ENCODE results near the gene ZNF687. TPM values are rescaled to one million over a fixed set of nuclear protein-coding genes. Genes with fewer than 3 reads are reported as not detected.
A peak's percentile ranks its signal among the peaks of the same experiment; 100 is the strongest.

ZNF687 gene, protein sequence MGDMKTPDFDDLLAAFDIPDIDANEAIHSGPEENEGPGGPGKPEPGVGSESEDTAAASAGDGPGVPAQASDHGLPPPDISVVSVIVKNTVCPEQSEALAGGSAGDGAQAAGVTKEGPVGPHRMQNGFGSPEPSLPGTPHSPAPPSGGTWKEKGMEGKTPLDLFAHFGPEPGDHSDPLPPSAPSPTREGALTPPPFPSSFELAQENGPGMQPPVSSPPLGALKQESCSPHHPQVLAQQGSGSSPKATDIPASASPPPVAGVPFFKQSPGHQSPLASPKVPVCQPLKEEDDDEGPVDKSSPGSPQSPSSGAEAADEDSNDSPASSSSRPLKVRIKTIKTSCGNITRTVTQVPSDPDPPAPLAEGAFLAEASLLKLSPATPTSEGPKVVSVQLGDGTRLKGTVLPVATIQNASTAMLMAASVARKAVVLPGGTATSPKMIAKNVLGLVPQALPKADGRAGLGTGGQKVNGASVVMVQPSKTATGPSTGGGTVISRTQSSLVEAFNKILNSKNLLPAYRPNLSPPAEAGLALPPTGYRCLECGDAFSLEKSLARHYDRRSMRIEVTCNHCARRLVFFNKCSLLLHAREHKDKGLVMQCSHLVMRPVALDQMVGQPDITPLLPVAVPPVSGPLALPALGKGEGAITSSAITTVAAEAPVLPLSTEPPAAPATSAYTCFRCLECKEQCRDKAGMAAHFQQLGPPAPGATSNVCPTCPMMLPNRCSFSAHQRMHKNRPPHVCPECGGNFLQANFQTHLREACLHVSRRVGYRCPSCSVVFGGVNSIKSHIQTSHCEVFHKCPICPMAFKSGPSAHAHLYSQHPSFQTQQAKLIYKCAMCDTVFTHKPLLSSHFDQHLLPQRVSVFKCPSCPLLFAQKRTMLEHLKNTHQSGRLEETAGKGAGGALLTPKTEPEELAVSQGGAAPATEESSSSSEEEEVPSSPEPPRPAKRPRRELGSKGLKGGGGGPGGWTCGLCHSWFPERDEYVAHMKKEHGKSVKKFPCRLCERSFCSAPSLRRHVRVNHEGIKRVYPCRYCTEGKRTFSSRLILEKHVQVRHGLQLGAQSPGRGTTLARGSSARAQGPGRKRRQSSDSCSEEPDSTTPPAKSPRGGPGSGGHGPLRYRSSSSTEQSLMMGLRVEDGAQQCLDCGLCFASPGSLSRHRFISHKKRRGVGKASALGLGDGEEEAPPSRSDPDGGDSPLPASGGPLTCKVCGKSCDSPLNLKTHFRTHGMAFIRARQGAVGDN
- 10 to 100 TPM; 10.4 to 15.1 (median 13.1) TPM for total RNA-seq
- 1 to 10 TPM; 5.9 to 8.0 TPM for polyA plus RNA-seq
- long read RNA-seq, donor 1, partial matches to known transcripts, result 1 of 4 reads
- long read RNA-seq, donor 1, other reads (novel, unspliced or antisense), result 3 of 4 reads
- long read RNA-seq, donor 2, full-length matches to known transcripts, result 1 of 4 reads
- long read RNA-seq, donor 2, partial matches to known transcripts, result 0 of 4 reads
- long read RNA-seq, donor 2, other reads (novel, unspliced or antisense), result 3 of 4 reads
- long read RNA-seq, donor 3, partial matches to known transcripts, result 6 of 7 reads
- long read RNA-seq, donor 3, other reads (novel, unspliced or antisense), result 1 of 7 reads

DNA sequence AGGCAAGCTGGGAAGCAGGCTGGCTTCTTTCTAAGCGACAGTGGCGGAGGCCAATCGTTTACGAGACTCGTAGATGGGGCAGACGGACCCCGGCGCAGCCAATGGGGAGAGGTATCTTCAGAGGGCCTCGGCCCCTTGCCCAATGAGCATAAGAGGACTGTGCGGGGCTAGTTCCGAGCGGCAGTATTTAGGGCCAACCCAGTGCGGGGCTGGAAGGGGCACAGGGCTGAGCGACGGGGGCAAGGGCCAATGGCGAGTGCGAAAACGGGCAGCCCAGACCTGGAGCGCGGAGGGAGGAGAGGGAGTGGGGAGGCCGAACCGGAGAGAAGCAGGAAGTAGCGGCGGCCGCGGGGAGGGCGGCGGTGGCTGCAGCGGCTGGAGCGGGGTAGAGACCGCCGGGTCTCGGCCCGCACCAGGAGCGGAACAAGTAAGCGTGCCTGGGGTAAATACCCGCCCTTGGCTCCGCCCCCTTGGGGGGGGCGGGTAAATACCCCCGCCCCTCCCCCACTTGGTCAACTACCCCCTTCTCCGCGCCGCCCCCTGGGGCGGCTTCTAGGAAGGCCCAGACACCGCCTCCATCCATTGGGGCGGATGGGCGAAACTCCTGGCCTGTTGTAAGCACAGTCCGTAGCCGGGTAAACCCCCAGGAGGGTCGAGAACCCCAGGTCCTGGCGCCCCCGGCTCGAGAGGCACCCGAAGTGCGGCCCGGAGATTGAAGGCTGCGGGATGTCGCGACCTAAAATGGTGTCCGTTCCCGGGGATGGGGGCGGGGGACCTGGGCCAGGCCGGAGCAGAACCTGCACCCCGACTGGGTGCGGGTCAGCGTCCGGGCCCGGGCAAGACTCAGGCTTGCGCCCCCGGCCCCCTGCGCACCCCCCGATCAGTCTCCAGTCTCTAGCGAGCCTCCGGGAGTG lies at the start of gene ZNF687:
Gene ZNF687, plus strand, starts transcription at position 331 of the 914 bp plus-strand sequence. CDS start 3,993 bp downstream, outside the sequence.
- Histone ChIP-seq H3K9me3 (no peaks in the 10 kb centered on the region), H3K4me1 (peaks cover 0 to 36% (median 20%) of the 10 kb centered on the region in 9 donors), H3K36me3 (peaks cover 0 to 26% (median 17%) of the 10 kb centered on the region in 9 donors), H3K27me3 (no peaks in the 10 kb centered on the region), H3K27ac (peak within 1 kb of the TSS; percentile 94 to 99 (median 97)), H3K4me3 (peak within 1 kb of the TSS; percentile 73 to 96 (median 86))
- intact Hi-C loops (cut with DNase I), result loop anchor here in 4 of 10 donors (1.0 to 10.0 kb wide), 7 partner anchors 28 to 117 kb away; partner anchors contain the start of genes PI4KB (in 2 of the 4), PSMB4 (in 2 of the 4), PIP5K1A (in 1 of the 4) and PSMD4 (in 1 of the 4)
- ATAC-seq (peak; percentile 90 to 96 (median 94)), DNase-seq (peak; percentile 100)
- WGBS, 2 donors, result 0 to 1% methylated on average over 72 to 74 of the region's 74 CpGs
- TF ChIP-seq, protein P1, sequence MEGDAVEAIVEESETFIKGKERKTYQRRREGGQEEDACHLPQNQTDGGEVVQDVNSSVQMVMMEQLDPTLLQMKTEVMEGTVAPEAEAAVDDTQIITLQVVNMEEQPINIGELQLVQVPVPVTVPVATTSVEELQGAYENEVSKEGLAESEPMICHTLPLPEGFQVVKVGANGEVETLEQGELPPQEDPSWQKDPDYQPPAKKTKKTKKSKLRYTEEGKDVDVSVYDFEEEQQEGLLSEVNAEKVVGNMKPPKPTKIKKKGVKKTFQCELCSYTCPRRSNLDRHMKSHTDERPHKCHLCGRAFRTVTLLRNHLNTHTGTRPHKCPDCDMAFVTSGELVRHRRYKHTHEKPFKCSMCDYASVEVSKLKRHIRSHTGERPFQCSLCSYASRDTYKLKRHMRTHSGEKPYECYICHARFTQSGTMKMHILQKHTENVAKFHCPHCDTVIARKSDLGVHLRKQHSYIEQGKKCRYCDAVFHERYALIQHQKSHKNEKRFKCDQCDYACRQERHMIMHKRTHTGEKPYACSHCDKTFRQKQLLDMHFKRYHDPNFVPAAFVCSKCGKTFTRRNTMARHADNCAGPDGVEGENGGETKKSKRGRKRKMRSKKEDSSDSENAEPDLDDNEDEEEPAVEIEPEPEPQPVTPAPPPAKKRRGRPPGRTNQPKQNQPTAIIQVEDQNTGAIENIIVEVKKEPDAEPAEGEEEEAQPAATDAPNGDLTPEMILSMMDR (IDR thresholded peaks at IDR 0.05), result peak in 1 of 9 donors; percentile 13

DNA sequence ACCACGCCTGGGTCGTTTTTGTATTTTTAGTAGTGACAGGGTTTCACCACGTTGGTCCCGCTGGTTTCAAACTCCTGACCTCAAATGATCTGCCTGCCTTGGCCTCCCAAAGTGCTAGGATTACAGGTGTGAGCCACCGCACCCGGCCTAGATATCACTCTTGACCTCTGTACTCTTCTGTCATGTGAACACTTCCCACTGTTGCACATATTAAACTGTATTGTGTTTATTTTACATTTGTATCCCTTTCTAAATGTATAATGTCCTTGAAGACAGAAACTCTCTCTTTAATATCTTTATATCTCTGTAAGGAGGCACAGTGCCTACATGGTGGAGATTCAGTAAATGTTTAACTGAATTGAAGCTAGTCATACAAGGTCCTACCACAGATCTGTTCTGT lies 46.9 kb upstream of the ZNF687 start:
- DNase-seq (no peak), ATAC-seq (no peak)
- Histone ChIP-seq H3K4me1 (peaks cover 0 to 5% (median 0%) of the 10 kb centered on the region in 9 donors), H3K36me3 (peaks cover 0 to 100% (median 83%) of the 10 kb centered on the region in 9 donors), H3K27ac (no peak overlapping the region), H3K9me3 (no peaks in the 10 kb centered on the region), H3K4me3 (no peak overlapping the region), H3K27me3 (no peaks in the 10 kb centered on the region)
- TF ChIP-seq, protein P1 (IDR thresholded peaks at IDR 0.05), result no peak
- intact Hi-C loops (cut with DNase I), result no loop called here
- WGBS, 2 donors, result 94% methylated on average over 6 of the region's 6 CpGs

DNA sequence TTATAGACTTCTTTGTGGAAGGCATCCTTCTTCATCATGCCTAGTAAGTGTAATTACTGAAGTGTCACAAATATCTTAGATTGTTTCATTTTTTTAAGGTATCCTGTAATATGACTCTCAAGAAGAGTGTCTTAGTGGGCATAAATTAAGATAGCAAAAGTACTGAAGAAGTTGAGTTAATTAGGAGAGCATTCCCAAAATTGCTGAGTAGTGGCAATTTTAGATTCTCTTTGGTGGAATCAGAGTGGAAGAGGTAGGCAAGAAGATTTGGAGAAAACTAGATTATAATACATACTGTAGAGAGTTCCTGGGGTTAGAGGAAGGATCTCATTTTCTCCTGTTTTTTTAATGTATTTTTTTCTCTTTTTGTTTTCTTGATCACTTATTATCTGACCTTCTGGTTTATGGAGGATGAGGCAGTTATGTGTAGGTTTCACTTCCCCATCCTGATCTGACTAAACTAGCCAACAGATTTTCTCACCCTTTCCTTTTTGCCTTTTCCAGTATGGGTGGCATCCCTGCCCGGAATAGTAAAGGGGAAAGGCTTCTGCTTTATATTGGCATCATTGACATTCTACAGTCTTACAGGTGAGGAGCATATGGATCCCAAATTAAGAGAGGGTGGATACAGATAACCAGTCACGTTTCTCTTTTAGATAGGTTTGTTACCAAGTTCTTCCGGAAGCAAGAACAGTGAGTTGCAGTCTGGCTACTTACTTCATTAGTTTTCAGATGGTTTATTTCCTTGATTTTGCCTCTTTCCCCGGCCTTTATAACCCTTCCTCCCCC lies 44.2 kb upstream of the ZNF687 start:
- intact Hi-C loops (cut with DNase I), result no loop called here
- peak overlapping the region in 1 of 10 donors; percentile 2 for H3K27ac ChIP-seq
- ATAC-seq, result no peak

More for the DNA sequence above, 44.2 kb upstream of the ZNF687 start:
- Histone ChIP-seq H3K36me3 (peaks cover 0 to 100% (median 83%) of the 10 kb centered on the region in 9 donors), H3K4me3 (no peak overlapping the region), H3K27me3 (no peaks in the 10 kb centered on the region), H3K9me3 (no peaks in the 10 kb centered on the region), H3K4me1 (peaks cover 0 to 5% (median 0%) of the 10 kb centered on the region in 9 donors)
- 85 to 89% methylated on average over 4 of the region's 4 CpGs for WGBS, 2 donors
- TF ChIP-seq, protein P1 (IDR thresholded peaks at IDR 0.05), result no peak
- no peak for DNase-seq
